HepG2 (cell line): ENCODE data around the gene TMC8. TPM values are rescaled to one million over a fixed set of nuclear protein-coding genes. Genes with fewer than 3 reads are reported as not detected.
A peak's percentile ranks its signal among the peaks of the same experiment; 100 is the strongest.

Experiments
- GATAD1 ChIP-seq: IDR thresholded peaks from 2 replicates; pipeline ENCODE4 v1.6.1; 2016; ENCODE audit warnings: missing genetic modification reagents, missing compliant biosample characterization
- HIVEP1 ChIP-seq: sonication (generic); formaldehyde crosslinking; IDR thresholded peaks from 2 replicates; pipeline ENCODE4 v1.4.0; 2020; ENCODE audit warnings: mild to moderate bottlenecking, missing genetic modification reagents
- KDM5A ChIP-seq: fragments of 200-600 bp; sonication (generic); IDR thresholded peaks from 2 replicates; pipeline ENCODE4 v1.7.0; 2018; ENCODE audit warnings: antibody characterized with exemption, mild to moderate bottlenecking, low read length, borderline replicate concordance
- MAFG ChIP-seq: sonication (generic); formaldehyde crosslinking; IDR thresholded peaks from 2 replicates; pipeline ENCODE4 v1.5.1; 2020; ENCODE audit warnings: mild to moderate bottlenecking, missing genetic modification reagents
- PRMT3 ChIP-seq: sonication (generic); formaldehyde crosslinking; IDR thresholded peaks from 2 replicates; pipeline ENCODE4 v1.8.1; 2022; ENCODE audit warnings: low read depth, mild to moderate bottlenecking, moderate library complexity, missing genetic modification reagents, borderline replicate concordance
- REL ChIP-seq: sonication (generic); formaldehyde crosslinking; conservative IDR thresholded peaks from 2 replicates; pipeline ENCODE4 v1.8.0; 2022; ENCODE audit warnings: mild to moderate bottlenecking, missing genetic modification reagents, moderate library complexity
- SIN3A ChIP-seq: IDR thresholded peaks from 2 replicates; pipeline ENCODE4 v1.6.1; 2011; ENCODE audit warnings: low read depth, mild to moderate bottlenecking, control low read depth, low read length, borderline replicate concordance
- SYNCRIP ChIP-seq: fragments of 200-400 bp; formaldehyde crosslinking; IDR thresholded peaks from 2 replicates; pipeline ENCODE4 v1.6.1; 2018; ENCODE audit warnings: mild to moderate bottlenecking, low read depth, low read length; ENCODE audit not compliant: insufficient read depth
- XRCC5 ChIP-seq: fragments of 200-400 bp; formaldehyde crosslinking; optimal IDR thresholded peaks from 2 replicates; pipeline ENCODE3; 2017; ENCODE audit warnings: mild to moderate bottlenecking, low read length
- ZNF33A ChIP-seq: sonication (generic); formaldehyde crosslinking; IDR thresholded peaks from 2 replicates; pipeline ENCODE4 v1.5.1; 2020; ENCODE audit warnings: missing genetic modification reagents, mild to moderate bottlenecking, moderate library complexity, borderline replicate concordance
- ZNF761 ChIP-seq: sonication (generic); formaldehyde crosslinking; conservative IDR thresholded peaks from 2 replicates; pipeline ENCODE4 v1.4.0; 2020; ENCODE audit warnings: mild to moderate bottlenecking, missing genetic modification reagents
- ZNF839 ChIP-seq: sonication (generic); formaldehyde crosslinking; IDR thresholded peaks from 2 replicates; pipeline ENCODE4 v1.4.0; 2020; ENCODE audit warnings: missing genetic modification reagents, mild to moderate bottlenecking, borderline replicate concordance
- polyA plus RNA-seq, 8 experiments: library from polyadenylated mRNA; depleted of rRNA in 3 of 8; stranded (reverse) in 7 of 8; unstranded in 1 of 8; fragments of >200 nt; fragmentation: Illumina TruSeq in 4 of 8; extraction: Trizol in 4 of 8; gene quantifications; 2 replicates each; pipeline versions ENCODE4 v1.2.1 to v1.2.3, GENCODE V29; 2011 to 2016; ENCODE audit warnings: low read depth in 4 of 8, missing spikeins in 1 of 8, mixed read lengths in 1 of 8; ENCODE audit not compliant: insufficient read depth in 1 of 8
- total RNA-seq, 5 experiments: library from RNA; depleted of rRNA; stranded (reverse); fragments of >200 nt; fragmentation: Illumina TruSeq; extraction: Trizol; gene quantifications; 2 replicates each; pipeline ENCODE4 v1.2.3, GENCODE V29; 2016; ENCODE audit warnings: low read depth in 1 of 5
- TF ChIP-seq, protein P1 (sequence below), 2 experiments: IDR thresholded peaks; 2 replicates each; pipeline ENCODE4 v1.6.1; 2011 to 2012; ENCODE audit warnings: low read length in 2 of 2, borderline replicate concordance in 1 of 2, low read depth in 1 of 2, mild to moderate bottlenecking in 1 of 2, moderate library complexity in 1 of 2
- TF ChIP-seq, protein P2 (sequence below): sonication (generic); formaldehyde crosslinking; IDR thresholded peaks from 2 replicates; pipeline ENCODE4 v1.5.0; 2020; ENCODE audit warnings: missing genetic modification reagents
- TF ChIP-seq, protein P3 (sequence below): sonication (generic); formaldehyde crosslinking; IDR thresholded peaks from 2 replicates; pipeline ENCODE4 v1.4.0; 2020; ENCODE audit warnings: mild to moderate bottlenecking, missing genetic modification reagents, borderline replicate concordance
- TF ChIP-seq, protein P4 (sequence below): sonication (generic); formaldehyde crosslinking; IDR thresholded peaks from 2 replicates; pipeline ENCODE4 v1.8.0; 2022; ENCODE audit warnings: missing genetic modification reagents, mild to moderate bottlenecking, moderate library complexity, borderline replicate concordance

Gene TMC8
- total and polyA plus RNA-seq, 2 of the 13 experiments (the other 11 are each of a cell fraction or from before 2014, with no cell fraction given) = 0.53 to 7.8 TPM

DNA sequence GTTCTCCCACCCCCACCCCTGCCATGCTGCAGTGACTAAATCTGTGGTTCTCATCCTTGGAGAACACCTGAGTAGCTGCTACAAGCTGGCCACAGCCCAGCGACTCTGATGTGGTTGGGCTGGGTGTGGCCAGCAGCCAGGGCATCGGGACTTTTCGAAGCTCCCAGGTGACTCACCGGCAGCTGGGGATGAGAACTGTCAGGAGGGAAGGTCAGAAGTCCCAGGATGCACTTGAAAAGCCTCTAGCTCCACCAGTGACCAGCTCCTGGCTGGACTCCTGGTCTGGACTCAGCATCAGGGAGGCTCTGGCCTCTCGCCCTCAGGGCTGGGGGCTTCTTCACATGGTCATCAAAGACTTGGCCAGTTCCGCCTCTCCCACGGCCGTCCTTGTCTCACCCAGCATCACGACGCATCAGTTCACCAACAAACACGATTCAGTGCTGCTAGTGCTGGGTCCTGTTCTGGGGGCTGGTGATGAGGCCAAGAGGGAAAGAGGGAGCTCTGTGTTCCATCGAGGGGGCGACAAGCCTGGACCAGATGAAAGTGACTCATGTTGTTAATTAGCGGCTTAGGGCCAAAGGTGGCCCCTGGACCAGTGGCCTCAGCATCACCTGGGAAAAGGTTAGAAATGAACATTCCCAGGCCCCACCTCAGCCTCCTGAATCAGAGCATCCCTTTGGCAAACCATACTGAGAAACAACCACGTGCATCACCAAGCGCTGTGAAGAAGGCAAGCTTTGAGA lies 11.7 kb downstream of the TMC8 start (continued):
- TF ChIP-seq, protein P1, sequence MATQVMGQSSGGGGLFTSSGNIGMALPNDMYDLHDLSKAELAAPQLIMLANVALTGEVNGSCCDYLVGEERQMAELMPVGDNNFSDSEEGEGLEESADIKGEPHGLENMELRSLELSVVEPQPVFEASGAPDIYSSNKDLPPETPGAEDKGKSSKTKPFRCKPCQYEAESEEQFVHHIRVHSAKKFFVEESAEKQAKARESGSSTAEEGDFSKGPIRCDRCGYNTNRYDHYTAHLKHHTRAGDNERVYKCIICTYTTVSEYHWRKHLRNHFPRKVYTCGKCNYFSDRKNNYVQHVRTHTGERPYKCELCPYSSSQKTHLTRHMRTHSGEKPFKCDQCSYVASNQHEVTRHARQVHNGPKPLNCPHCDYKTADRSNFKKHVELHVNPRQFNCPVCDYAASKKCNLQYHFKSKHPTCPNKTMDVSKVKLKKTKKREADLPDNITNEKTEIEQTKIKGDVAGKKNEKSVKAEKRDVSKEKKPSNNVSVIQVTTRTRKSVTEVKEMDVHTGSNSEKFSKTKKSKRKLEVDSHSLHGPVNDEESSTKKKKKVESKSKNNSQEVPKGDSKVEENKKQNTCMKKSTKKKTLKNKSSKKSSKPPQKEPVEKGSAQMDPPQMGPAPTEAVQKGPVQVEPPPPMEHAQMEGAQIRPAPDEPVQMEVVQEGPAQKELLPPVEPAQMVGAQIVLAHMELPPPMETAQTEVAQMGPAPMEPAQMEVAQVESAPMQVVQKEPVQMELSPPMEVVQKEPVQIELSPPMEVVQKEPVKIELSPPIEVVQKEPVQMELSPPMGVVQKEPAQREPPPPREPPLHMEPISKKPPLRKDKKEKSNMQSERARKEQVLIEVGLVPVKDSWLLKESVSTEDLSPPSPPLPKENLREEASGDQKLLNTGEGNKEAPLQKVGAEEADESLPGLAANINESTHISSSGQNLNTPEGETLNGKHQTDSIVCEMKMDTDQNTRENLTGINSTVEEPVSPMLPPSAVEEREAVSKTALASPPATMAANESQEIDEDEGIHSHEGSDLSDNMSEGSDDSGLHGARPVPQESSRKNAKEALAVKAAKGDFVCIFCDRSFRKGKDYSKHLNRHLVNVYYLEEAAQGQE (IDR thresholded peaks at IDR 0.05; ENCODE audit: borderline replicate concordance in 1 of 2, low read depth in 1 of 2, low read length in 2 of 2) = no peak
- no peak for TF ChIP-seq GATAD1
- no peak for TF ChIP-seq ZNF33A (CRISPR knock-in tag)
- TF ChIP-seq, protein P2, sequence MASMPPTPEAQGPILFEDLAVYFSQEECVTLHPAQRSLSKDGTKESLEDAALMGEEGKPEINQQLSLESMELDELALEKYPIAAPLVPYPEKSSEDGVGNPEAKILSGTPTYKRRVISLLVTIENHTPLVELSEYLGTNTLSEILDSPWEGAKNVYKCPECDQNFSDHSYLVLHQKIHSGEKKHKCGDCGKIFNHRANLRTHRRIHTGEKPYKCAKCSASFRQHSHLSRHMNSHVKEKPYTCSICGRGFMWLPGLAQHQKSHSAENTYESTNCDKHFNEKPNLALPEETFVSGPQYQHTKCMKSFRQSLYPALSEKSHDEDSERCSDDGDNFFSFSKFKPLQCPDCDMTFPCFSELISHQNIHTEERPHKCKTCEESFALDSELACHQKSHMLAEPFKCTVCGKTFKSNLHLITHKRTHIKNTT (CRISPR knock-in tag) = no peak
- no peak for TF ChIP-seq SYNCRIP
- TF ChIP-seq KDM5A = no peak
- TF ChIP-seq MAFG (CRISPR knock-in tag) = no peak
- peak; percentile 47 for TF ChIP-seq XRCC5
- TF ChIP-seq REL (CRISPR knock-in tag) = no peak
- no peak for TF ChIP-seq ZNF839 (CRISPR knock-in tag)
- no peak for TF ChIP-seq PRMT3 (CRISPR knock-in tag)
- TF ChIP-seq SIN3A = peak; percentile 54; the same call in 1 of the 2 replicates
- TF ChIP-seq, protein P3, sequence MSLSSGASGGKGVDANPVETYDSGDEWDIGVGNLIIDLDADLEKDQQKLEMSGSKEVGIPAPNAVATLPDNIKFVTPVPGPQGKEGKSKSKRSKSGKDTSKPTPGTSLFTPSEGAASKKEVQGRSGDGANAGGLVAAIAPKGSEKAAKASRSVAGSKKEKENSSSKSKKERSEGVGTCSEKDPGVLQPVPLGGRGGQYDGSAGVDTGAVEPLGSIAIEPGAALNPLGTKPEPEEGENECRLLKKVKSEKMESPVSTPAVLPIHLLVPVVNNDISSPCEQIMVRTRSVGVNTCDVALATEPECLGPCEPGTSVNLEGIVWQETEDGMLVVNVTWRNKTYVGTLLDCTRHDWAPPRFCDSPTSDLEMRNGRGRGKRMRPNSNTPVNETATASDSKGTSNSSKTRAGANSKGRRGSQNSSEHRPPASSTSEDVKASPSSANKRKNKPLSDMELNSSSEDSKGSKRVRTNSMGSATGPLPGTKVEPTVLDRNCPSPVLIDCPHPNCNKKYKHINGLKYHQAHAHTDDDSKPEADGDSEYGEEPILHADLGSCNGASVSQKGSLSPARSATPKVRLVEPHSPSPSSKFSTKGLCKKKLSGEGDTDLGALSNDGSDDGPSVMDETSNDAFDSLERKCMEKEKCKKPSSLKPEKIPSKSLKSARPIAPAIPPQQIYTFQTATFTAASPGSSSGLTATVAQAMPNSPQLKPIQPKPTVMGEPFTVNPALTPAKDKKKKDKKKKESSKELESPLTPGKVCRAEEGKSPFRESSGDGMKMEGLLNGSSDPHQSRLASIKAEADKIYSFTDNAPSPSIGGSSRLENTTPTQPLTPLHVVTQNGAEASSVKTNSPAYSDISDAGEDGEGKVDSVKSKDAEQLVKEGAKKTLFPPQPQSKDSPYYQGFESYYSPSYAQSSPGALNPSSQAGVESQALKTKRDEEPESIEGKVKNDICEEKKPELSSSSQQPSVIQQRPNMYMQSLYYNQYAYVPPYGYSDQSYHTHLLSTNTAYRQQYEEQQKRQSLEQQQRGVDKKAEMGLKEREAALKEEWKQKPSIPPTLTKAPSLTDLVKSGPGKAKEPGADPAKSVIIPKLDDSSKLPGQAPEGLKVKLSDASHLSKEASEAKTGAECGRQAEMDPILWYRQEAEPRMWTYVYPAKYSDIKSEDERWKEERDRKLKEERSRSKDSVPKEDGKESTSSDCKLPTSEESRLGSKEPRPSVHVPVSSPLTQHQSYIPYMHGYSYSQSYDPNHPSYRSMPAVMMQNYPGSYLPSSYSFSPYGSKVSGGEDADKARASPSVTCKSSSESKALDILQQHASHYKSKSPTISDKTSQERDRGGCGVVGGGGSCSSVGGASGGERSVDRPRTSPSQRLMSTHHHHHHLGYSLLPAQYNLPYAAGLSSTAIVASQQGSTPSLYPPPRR = no peak
- TF ChIP-seq ZNF761 (CRISPR knock-in tag) = no peak
- TF ChIP-seq HIVEP1 (CRISPR knock-in tag) = no peak
- TF ChIP-seq, protein P4, sequence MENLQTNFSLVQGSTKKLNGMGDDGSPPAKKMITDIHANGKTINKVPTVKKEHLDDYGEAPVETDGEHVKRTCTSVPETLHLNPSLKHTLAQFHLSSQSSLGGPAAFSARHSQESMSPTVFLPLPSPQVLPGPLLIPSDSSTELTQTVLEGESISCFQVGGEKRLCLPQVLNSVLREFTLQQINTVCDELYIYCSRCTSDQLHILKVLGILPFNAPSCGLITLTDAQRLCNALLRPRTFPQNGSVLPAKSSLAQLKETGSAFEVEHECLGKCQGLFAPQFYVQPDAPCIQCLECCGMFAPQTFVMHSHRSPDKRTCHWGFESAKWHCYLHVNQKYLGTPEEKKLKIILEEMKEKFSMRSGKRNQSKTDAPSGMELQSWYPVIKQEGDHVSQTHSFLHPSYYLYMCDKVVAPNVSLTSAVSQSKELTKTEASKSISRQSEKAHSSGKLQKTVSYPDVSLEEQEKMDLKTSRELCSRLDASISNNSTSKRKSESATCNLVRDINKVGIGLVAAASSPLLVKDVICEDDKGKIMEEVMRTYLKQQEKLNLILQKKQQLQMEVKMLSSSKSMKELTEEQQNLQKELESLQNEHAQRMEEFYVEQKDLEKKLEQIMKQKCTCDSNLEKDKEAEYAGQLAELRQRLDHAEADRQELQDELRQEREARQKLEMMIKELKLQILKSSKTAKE (CRISPR knock-in tag) = 0 out of 2 replicates have a peak, but pooled peaks have one; percentile 38
